Adipocyte (in vitro differentiated cells): ENCODE results near the gene NDUFB10.
A peak's percentile ranks its signal among the peaks of the same experiment; 100 is the strongest.
"Not testable (repeated sequence)": the region's sequence is repeated elsewhere in the genome, so short reads cannot be mapped to it uniquely, and the experiment has no call there.

ENCODE experiments used
- DNase-seq: peaks from one replicate; pipeline ENCODE4 v3.0.0-alpha.2; 2015; ENCODE audit warnings: low read depth
- H3K27me3 ChIP-seq: replicated peaks from 2 replicates; pipeline ENCODE4 v1.7.0; 2013; ENCODE audit warnings: mild to moderate bottlenecking, low read length, moderate library complexity; ENCODE audit not compliant: control insufficient read depth, insufficient read depth
- H3K36me3 ChIP-seq: 2 replicates; pipeline ENCODE4 v1.7.0; 2013; ENCODE audit warnings: low read length, mild to moderate bottlenecking, moderate library complexity; ENCODE audit not compliant: control insufficient read depth, insufficient read depth, severe bottlenecking
- H3K4me1 ChIP-seq: 2 replicates; pipeline ENCODE4 v1.7.0; 2013; ENCODE audit warnings: mild to moderate bottlenecking, low read length, moderate library complexity; ENCODE audit not compliant: control insufficient read depth, insufficient read depth
- H3K4me3 ChIP-seq: 2 replicates; pipeline ENCODE4 v1.7.0; 2013; ENCODE audit warnings: mild to moderate bottlenecking, low read length, moderate library complexity
- H3K9ac ChIP-seq: 2 replicates; pipeline ENCODE4 v1.7.0; 2013; ENCODE audit warnings: mild to moderate bottlenecking, low read length, moderate library complexity
- H3K9me3 ChIP-seq: 2 replicates; pipeline ENCODE4 v1.7.0; 2013; ENCODE audit warnings: mild to moderate bottlenecking, low read length, moderate library complexity; ENCODE audit not compliant: control insufficient read depth

The NDUFB10 gene

DNA sequence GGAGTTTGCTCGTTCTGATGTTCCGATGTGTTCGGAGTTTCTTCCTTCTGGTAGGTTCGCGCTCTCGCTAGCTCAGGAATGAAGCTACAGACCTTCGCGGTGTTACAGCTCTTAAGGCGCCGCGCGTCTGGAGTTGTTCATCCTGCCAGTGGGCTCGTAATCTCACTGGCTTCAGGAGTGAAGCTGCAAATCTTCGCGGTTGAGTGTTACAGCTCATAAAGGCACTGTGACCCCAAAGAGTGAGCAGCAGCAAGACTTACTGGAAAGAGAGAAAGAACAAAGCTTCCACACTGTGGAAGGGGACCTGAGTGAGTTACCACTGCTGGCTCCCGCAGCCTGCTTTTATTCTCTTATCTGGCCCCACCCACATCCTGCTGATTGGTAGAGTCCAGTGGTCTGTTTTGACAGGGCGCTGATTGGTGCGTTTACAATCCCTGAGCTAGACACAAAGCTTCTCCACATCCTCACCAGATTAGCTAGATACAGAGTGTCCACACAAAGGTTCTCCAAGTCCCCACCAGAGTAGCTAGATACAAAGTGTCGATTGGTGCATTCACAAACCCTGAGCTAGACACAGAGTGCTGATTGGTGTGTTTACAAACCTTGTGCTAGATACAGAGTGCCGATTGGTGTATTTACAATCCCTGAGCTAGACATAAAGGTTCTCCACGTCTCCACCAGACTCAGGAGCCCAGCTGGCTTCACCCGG lies 1.8 kb upstream of the NDUFB10 start:
- not testable (repeated sequence) for H3K4me3 ChIP-seq, H3K27me3 ChIP-seq, H3K9ac ChIP-seq, H3K9me3 ChIP-seq, DNase-seq
- Histone ChIP-seq H3K36me3 (peaks cover 16% of the 10 kb centered on the region), H3K4me1 (peaks cover 17% of the 10 kb centered on the region)

- not testable (repeated sequence) for H3K4me3 ChIP-seq, H3K9ac ChIP-seq, DNase-seq, H3K9me3 ChIP-seq, H3K27me3 ChIP-seq
- Histone ChIP-seq H3K4me1 (peaks cover 22% of the 10 kb centered on the region), H3K36me3 (peaks cover 21% of the 10 kb centered on the region)
Observed at GRCh38 chr16:1958143-1958491, 1.2 kb upstream of the NDUFB10 start.

DNA sequence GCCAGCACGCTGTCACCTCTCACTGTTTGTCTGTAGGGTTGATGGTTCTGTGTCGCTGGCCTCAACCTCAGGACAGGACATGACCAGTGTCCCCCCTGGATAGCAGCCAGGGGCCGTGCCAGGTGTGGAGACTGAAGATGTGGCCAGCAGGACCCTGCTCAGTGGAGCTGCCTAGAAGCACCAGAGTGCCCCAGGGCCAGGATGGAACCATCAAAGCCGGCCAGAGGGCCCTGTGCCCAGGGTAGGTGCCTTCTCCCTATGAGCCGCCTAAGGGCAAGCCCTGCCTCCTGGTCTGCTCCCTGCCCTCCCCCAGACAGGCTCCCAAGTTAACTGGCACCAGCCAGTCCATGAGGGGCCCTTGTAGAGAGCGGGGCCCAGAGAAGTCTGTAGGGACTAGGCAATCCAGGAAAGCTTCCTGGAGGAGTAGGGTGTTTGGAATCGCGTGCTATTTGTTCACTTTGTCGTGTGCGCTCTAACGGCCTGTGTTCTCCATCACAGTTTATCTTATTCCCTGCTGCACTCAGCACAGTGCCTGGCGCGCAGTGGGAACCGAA lies 546 bp upstream of the NDUFB10 start:
- H3K9me3 ChIP-seq, result no peaks in the 10 kb centered on the region
- peaks cover 29% of the 10 kb centered on the region for H3K4me1 ChIP-seq
- no peak for DNase-seq
- H3K9ac ChIP-seq, result peak overlapping the region; percentile 98
- no peaks in the 10 kb centered on the region for H3K27me3 ChIP-seq
- H3K4me3 ChIP-seq, result peak overlapping the region; percentile 93
- peaks cover 28% of the 10 kb centered on the region for H3K36me3 ChIP-seq

GRCh38 chr16:1960665-1961630 lies 1.6 kb downstream of the NDUFB10 start:
- no peaks in the 10 kb centered on the region for H3K27me3 ChIP-seq
- peak overlapping the region; percentile 93 for H3K4me3 ChIP-seq
- DNase-seq, result peak; percentile 24
- peaks cover 31% of the 10 kb centered on the region for H3K36me3 ChIP-seq
- H3K9ac ChIP-seq, result peak overlapping the region; percentile 98
- H3K4me1 ChIP-seq, result peaks cover 36% of the 10 kb centered on the region
- no peaks in the 10 kb centered on the region for H3K9me3 ChIP-seq

DNA sequence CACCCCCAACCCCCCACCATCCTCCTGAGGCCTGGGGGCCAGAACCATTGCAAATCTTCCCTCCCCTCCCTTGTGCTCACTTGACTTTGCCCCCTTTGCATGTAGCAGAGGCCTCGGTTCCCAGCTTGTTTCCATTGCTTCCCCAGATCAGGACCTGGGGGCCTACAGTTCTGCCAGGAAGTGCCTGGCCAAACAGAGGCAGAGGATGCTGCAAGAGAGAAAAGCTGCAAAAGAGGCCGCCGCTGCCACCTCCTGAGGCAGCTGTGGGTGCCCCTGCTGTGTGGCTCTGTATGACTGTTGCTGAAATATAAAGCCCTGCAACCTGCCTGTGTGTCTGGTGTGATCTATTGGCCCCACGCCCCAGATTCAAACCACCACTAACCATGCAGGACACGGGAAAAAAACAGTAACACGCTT lies 2.3 kb downstream of the NDUFB10 start:
- H3K4me3 ChIP-seq, result no peak overlapping the region
- H3K27me3 ChIP-seq, result no peaks in the 10 kb centered on the region
- peaks cover 36% of the 10 kb centered on the region for H3K4me1 ChIP-seq
- H3K36me3 ChIP-seq, result peaks cover 31% of the 10 kb centered on the region
- no peak for DNase-seq
- H3K9ac ChIP-seq, result no peak overlapping the region
- H3K9me3 ChIP-seq, result no peaks in the 10 kb centered on the region

DNA sequence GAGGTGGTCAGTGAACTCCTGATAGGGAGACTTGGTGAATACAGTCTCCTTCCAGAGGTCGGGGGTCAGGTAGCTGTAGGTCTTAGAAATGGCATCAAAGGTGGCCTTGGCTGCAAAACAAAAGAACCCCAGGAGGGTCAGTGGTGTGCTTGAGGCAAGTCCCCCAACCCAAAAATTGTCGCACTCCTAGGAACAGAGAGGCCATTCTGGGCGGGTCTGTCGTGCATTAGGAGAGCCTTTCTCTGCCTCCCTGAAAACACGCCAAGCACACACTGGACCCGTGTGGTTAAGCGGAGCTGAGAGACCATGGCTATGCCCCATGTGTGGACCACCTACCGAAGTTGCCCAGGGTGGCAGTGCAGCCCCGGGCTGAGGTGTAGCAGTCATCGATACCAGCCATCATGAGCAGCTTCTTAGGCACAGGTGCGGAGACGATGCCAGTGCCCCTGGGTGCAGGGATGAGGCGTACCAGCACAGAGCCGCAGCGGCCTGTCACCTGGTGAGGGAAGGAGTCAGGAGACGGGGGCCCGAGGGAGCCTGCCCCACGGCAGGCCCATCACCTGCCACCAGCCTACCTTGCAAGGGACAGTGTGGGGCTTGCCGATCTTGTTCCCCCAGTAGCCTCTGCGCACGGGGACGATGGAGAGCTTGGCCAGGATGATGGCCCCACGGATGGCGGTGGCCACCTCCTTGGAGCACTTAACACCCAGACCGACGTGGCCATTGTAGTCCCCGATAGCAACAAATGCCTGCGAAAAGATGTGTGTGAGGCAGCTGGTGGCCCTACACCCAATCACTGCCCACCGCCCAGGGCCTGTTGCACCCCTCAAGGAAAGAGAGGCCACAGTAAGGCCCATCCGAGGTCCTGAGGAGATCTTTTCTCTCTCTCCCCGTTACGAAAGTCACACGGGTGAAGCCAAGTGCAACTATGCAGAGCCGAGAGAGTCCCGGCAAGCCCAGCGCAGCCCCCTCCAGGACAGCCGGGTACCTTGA lies 3.1 kb downstream of the NDUFB10 start:
- Histone ChIP-seq H3K9ac (peak overlapping the region; percentile 99), H3K4me1 (peaks cover 36% of the 10 kb centered on the region), H3K4me3 (peak overlapping the region; percentile 90), H3K36me3 (peaks cover 31% of the 10 kb centered on the region)
- H3K27me3 ChIP-seq, DNase-seq, H3K9me3 ChIP-seq: not testable (repeated sequence)

DNA sequence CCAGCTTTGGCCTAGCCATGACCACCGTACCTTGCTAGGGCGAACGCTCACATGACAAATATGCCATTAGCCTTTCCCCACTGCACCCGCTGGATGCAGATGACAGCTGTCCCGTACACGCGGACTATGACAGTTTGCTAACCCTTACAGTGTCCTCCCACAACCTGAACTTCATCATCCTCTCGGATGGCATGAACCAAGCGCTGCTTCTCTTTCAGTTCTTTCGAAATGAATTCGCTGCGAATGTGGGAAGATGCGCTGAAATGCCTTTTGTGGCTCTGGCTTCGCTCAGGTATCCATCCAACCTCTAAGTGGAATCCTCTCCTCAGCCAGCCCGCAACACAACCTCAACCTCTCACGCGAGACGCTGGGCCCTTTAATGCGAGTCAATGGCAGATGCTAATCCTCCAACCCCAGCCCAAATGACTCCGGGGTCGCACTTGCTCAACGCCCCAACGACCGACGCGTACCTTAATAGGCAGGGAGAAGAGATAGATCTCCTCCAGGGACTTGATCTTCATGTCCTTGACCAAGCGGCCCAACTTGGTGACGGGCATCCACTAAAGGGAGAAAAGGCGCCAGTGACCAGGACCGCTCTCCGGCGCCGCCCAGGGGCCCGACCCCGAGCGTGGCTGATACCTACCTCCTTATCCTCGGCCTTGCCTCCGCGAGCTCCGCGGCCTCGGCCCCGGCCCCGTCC lies 4.6 kb downstream of the NDUFB10 start:
- Histone ChIP-seq H3K36me3 (peaks cover 31% of the 10 kb centered on the region), H3K9ac (peak overlapping the region; percentile 99), H3K4me3 (peak overlapping the region; percentile 90), H3K4me1 (peaks cover 34% of the 10 kb centered on the region), H3K27me3 (no peaks in the 10 kb centered on the region), H3K9me3 (no peaks in the 10 kb centered on the region)
- peak; percentile 71 for DNase-seq

- peak; percentile 99 for DNase-seq
- peak within 1 kb of the TSS; percentile 99 for H3K9ac ChIP-seq
- peak within 1 kb of the TSS; percentile 90 for H3K4me3 ChIP-seq
- H3K27me3 ChIP-seq, result no peaks in the 10 kb centered on the region
- no peaks in the 10 kb centered on the region for H3K9me3 ChIP-seq
- H3K36me3 ChIP-seq, result peaks cover 31% of the 10 kb centered on the region
- peaks cover 31% of the 10 kb centered on the region for H3K4me1 ChIP-seq
Observed at GRCh38 chr16:1964506-1965395, 5.4 kb downstream of the NDUFB10 start, which contains the start of gene RPS2. RPS2 (minus strand) TSS chr16:1964826; CDS start chr16:1964625, 201 bp downstream.

DNA sequence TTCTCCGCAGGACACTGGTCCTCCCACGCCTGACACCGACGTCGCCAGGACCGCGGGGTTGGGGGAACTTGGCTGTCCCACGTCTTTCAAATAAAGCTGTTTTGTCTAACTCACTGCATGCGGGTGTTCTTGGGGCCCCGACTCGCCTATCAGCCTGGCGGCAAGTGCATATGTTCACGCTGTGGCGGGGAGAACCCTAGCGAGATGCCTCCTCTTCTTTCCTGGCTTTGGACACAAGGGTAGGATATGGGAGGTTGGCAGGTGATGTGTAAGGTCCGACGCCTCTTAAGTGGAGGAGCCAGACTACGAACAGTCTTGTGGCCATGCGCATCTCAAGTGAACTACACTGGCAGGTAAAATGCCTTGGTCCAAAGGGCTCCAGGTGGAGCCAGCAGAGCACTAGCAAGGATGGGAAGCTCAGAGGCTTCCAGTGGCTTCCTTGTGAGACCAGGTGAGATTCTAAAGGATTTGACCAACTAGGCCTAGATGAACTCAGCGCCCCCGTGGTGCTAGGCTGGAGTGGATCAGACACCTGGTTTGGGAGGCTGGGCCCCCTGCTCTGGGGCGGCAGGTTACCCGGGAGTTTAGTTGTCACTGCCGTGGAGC lies 6.2 kb downstream of the NDUFB10 start:
- no peaks in the 10 kb centered on the region for H3K27me3 ChIP-seq
- H3K36me3 ChIP-seq, result peaks cover 31% of the 10 kb centered on the region
- H3K9me3 ChIP-seq, result no peaks in the 10 kb centered on the region
- peak overlapping the region; percentile 90 for H3K4me3 ChIP-seq
- H3K9ac ChIP-seq, result peak overlapping the region; percentile 99
- H3K4me1 ChIP-seq, result peaks cover 26% of the 10 kb centered on the region
- no peak for DNase-seq
